MM.1S (cell line): ENCODE measurements around the gene CDHR5.

Experiments used
- EZH2phosphoT487 ChIP-seq: fragments of 300-600 bp; sonication (generic); IDR thresholded peaks from 2 replicates; pipeline ENCODE4 v1.6.1; 2018; ENCODE audit warnings: antibody characterized with exemption, low read length
- TF ChIP-seq, protein P1 (sequence below): fragments of 300-600 bp; sonication (generic); IDR thresholded peaks from 2 replicates; pipeline ENCODE4 v1.5.1; 2016; ENCODE audit warnings: antibody characterized with exemption, low read length, mixed read lengths

DNA sequence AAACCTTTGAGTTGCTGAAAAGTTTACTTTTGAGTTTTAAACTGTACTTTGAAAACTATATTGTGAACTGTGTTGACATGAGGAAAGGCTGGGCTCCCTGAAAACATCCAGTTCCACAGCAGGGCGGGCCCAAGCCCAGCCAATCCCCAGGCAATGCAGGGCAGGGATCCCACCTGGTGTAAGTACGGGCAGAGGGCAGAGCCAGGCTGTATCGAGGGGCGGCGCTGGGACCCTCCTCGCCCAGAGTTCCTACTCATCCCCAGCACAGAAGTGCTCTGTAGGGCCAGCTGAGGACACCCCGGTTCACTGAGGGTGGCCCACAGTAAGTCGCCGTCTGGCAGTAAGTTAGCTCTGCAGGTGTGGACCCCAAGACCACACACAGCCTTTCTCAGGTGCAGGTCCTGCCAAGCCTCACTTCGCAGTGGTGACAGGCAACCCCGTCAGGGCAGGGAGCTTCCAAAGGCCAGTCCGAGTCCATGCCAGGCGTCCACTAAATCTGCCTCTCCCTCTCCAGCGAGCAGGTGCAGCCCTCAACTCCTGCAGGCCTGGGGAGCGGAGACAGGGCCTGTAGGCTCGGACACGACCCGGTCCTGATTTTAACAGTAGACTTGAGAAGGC lies 57.6 kb downstream of the CDHR5 start:
- TF ChIP-seq, protein P1, sequence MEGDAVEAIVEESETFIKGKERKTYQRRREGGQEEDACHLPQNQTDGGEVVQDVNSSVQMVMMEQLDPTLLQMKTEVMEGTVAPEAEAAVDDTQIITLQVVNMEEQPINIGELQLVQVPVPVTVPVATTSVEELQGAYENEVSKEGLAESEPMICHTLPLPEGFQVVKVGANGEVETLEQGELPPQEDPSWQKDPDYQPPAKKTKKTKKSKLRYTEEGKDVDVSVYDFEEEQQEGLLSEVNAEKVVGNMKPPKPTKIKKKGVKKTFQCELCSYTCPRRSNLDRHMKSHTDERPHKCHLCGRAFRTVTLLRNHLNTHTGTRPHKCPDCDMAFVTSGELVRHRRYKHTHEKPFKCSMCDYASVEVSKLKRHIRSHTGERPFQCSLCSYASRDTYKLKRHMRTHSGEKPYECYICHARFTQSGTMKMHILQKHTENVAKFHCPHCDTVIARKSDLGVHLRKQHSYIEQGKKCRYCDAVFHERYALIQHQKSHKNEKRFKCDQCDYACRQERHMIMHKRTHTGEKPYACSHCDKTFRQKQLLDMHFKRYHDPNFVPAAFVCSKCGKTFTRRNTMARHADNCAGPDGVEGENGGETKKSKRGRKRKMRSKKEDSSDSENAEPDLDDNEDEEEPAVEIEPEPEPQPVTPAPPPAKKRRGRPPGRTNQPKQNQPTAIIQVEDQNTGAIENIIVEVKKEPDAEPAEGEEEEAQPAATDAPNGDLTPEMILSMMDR = no peak
- TF ChIP-seq EZH2phosphoT487 = no peak
